Urothelium cell line (cell line): Measurements from ENCODE around the gene TSC22D1.

Experiments used
- DNase-seq: peaks from one replicate; pipeline ENCODE4 v3.0.0; 2011; ENCODE audit warnings: low spot score, mixed read lengths
- FAIRE-seq: peaks from 2 replicates; lab custom pipeline; 2011; peaks lifted over from hg19 to GRCh38; lab: Jason Lieb, UNC

TSC22D1 gene

GRCh38 chr13:44411841-44412240, 164.3 kb downstream of the TSC22D1 start:
- no peak for FAIRE-seq

DNA sequence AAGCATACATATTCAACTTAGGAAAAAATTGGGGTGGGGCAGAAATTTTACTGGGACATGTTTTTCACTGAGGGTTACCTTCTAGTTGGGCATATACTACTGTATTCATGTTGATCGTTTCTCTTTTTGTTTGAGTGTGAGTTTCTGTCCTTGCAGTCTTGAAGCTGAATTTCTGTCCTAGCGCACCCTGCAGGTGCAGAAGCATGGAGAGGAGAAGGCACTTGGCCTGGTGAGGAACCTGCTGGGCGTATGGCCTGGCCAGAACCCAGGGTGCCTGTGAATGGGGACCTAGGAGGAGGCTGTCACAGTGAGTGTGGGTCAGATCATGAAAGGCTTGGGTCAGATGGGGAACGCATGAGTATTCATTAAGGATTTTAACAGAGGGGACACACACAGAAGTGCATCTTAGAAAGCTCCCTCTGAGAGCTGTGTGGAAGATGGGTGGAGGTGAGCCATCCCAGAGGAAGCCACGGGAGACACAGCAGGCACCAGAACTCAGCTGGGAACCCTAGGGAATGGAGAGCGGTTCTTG, 165.7 kb downstream of the TSC22D1 start:
- DNase-seq (no peak), FAIRE-seq (no peak)

More at GRCh38 chr13:44411841-44412240, 164.3 kb downstream of the TSC22D1 start:
- no peak for DNase-seq

- no peak for DNase-seq
- FAIRE-seq: no peak
Observed at GRCh38 chr13:44409595-44409994, 166.5 kb downstream of the TSC22D1 start.

DNA sequence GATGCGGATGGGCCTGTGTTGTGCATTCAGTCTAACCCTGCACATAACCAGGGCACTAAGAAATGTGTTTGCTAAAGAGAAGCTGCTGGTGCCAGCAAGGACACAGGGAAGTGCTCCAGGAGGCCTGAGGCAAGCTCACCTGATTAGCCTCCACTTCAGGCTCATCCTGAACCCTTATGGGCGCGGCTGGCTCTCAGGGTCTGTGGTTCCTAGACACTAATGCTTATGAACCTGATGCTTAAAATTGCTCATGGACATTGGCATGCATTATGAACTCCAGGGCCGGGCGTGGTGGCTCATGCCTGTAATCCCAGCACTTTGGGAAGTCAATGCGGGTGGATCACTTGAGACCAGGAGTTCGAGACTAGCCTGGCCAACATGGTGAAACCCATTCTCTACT, 168.2 kb downstream of the TSC22D1 start:
- FAIRE-seq: no peak
- DNase-seq: no peak

DNA sequence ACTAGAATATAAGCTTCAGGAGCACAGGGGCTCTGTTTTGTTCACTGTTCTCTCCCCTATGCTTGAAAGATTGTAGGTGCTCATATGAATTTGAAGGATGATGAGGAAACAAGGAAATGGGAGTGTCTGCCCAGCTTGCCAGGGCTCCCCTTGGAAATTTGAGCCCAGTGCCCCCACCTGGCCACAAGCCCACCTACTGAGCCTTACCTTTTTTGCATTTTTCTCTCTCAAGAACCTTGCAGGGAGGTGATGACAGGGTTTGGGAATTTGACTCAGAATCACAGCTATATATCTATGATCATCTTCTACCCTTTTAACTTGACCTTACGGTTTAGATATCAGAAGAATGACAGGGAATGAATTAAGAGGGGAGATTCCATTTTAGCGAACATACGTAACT, 168.8 kb downstream of the TSC22D1 start:
- FAIRE-seq (no peak), DNase-seq (no peak)

- FAIRE-seq (no peak), DNase-seq (no peak)
Observed at GRCh38 chr13:44406617-44407016, 169.5 kb downstream of the TSC22D1 start.

DNA sequence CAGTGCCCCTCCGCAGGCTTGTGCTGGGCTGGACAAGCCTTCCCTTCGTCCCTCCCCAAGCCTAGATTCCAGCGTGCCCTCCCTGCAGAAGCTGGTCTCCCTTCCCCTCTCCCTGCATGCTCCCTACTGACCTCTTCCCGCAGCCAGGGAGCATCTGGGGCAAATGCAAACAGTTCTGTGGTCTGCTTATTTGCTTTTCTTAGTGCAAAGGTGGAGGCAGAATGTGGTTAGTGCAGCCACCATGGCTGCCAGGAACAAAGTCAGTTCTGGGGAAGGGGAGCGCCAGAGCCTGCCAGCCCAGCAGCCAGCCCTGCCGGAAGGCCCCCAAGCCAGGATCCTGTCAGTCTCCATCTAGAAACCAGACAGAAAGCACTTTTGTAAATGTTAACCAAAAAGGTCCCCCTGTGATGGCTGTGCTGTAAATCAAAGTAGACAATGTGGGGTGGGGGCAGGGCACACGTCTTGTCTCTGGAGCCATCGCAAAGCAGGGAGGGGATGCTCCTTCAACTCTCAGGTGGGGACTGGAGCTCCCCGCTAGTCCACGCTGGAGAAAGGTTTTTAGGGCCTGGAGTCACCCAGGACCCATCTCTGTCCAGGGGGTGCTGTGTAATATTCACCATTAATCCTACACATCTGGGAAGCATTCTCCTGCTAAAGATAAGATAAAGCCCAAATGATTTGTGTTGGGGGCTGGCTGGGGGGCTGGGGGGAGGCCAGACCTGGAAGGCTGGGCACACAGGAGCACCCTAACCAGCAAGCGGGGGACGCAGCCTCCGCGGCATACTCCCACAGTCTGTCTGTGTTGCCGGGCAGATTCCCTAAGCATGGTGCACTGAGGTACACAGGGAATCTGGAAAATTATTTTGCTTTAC, 171.6 kb downstream of the TSC22D1 start:
- DNase-seq: no peak

DNA sequence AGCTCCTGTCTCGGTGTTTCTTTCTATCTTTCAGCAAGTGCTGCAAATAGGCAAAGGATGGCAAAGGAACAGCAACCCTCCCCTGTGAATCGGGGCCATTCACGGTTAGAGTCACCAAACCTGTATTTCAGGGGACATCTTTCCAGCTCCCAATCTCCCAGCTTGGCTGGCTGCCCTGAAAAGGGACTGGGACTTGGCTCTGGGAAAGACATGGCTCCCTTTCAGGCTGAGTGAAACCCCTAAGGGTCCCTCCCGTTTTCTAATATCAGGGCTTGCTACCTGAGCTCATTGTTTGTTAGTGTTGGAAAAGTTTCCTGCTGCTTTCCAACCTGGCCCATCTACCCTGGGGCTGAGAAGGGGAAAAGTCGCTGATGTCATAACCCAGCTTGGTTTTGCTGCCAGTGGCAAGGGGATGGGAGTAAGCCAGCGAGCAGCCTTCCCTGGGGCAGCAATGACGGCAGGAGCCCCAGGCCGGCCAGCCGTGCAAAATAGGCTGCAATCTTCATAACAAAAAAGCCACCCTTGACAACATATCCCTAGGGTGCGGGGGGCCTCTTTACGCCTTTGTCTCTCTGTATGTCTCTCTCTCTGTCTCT, 172.6 kb downstream of the TSC22D1 start:
- DNase-seq: no peak

More for the DNA sequence above, 171.6 kb downstream of the TSC22D1 start:
- FAIRE-seq: no peak

DNA sequence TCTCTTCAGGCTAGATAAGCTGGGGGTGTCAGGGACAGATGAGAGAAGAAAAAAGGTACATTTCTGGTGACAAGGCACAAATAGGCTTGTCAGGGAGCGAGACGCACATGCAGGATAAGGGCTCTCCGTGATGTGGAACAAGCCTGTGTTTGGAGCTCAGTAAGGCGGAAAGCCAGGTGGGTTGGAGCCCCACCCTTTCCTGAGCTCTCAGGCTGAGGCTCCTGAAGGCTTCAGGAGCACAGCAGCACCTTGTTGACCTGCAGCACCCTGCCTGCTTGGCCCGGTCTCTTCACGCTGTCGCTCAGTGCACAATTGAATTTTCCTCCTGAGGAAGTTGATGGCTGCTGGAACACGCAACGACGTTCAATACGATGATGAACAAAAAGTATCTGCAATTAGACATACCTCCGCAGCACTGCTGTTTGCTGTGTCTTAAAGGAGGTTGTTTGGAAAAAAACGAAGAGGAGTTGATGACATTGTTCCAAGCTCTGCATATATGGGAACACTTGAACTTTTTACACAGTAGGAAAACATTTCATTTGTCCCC, 173.2 kb downstream of the TSC22D1 start:
- DNase-seq: no peak
- no peak for FAIRE-seq

More for the DNA sequence above, 172.6 kb downstream of the TSC22D1 start:
- no peak for FAIRE-seq

GRCh38 chr13:44401577-44401976, 174.6 kb downstream of the TSC22D1 start:
- FAIRE-seq (no peak), DNase-seq (no peak)

DNA sequence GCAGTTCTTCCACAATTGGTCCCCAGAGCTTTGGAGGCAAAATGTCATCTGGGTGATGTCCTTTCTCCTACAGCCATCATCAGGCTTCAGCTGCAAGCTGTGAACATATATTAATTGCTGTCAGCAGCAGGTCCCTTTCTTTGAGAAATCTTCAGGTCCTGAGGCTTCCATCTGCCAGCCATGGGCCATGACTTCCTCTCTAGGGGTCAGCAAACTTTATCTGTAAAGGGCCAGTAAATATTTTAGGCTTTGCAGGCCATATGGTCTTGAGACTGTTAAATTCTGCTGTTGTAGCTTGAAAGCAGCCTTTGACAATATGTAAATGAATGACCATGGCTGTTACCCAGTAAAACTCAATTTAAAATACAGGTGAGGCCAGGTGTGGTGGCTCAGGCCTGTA, 175.4 kb downstream of the TSC22D1 start:
- FAIRE-seq (no peak), DNase-seq (no peak)

- no peak for DNase-seq
Observed at GRCh38 chr13:44399074-44399473, 177.1 kb downstream of the TSC22D1 start.

GRCh38 chr13:44398606-44399005, 177.5 kb downstream of the TSC22D1 start:
- DNase-seq (no peak), FAIRE-seq (no peak)

More at GRCh38 chr13:44399074-44399473, 177.1 kb downstream of the TSC22D1 start:
- FAIRE-seq: no peak

DNA sequence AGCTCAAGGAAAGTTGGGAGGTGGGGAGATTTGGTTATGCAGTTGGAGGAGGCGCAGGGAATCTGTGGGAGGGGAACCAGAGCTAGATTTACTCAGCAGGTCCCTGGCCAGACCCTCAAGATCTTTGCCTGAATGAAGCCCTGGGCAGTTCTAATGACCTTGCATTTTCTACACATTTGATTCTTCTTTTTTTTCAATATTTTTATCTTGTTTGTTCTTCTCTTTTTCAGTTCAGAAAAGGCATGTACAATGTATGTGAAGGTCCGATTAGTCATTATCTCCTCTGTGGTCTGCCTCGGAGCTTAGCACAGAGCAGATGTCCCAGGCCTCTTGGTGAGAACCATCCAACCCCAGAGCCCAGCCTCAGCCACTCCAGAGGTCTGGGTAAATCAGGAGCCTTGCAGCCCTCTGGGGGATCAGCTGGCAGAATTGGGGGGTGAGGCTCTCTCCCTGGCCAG, 178.3 kb downstream of the TSC22D1 start:
- no peak for FAIRE-seq
- DNase-seq: no peak

DNA sequence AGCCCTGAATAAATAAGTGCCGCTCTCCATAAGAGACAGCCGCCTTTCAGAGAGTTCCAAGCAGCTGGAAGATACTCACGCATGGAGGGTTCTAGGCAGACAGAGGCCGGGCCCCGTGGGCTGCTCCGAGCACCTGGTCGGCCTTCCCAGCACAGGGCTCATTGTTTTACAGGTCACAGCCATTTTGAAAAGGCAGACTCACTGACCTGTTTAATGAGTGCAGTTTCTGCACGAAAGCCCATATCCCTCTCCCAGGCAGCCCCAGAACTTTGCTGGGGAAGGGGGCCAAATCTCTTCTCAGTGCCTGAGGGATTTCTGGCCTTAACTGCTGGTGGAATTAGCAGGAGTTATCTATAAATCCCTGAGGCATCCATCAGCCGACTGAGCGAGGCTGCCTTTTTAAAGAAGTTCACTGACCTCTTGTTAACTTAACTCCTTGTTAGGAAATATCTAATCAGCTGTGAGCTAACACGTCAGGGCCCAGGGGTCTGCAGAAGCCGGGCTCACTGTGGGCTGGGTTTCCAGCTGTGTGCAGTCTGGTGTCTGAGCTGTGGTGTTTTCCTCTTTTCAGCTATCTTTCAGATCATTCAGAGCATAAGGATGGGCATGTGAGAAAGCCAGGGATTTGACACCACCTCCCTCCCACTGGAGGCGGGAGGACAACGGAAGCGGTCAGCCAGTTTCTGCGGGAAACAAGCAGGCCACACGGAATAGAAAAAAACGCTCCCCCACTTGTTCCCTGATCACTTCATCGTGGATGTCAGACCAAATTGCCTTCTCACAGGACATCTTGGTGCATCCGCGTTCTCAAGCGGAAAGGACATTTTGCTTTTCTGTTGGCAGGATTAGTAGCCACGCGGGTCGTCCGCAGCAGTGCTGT, 179.2 kb downstream of the TSC22D1 start:
- FAIRE-seq (no peak), DNase-seq (no peak)

DNA sequence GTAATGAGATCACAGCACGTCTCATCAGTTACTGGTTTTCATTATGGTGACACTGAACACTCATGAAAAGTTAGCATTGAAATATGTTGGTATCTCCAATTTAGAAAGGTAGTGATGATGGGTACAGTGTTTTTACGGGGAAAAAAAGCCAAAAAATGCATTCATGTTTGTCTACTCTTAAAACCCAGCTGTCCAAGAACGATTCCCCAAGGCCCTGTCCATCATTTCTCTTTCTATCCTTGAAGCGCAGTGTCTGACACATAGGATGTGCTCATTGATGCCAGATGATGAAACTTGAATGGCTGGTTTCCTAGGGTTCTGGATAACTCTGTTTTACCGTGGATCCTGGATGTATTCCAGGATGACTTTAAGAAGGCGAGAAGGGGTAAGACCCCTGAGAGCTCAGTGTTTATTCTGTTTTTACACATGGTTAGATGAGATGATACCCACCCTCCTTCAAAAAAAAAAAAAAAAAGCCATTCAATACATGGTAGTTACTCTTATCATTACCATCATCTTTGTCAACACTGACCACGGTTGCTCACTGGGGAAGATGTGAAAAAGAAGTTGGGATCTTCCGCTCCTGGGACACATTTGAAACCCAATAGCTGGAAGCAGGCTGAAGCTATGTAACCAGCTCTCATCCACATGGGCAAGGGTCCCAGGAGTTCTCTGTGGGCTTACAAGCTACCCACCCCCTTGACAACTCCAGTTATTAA, 180.0 kb downstream of the TSC22D1 start:
- DNase-seq (no peak), FAIRE-seq (no peak)

DNA sequence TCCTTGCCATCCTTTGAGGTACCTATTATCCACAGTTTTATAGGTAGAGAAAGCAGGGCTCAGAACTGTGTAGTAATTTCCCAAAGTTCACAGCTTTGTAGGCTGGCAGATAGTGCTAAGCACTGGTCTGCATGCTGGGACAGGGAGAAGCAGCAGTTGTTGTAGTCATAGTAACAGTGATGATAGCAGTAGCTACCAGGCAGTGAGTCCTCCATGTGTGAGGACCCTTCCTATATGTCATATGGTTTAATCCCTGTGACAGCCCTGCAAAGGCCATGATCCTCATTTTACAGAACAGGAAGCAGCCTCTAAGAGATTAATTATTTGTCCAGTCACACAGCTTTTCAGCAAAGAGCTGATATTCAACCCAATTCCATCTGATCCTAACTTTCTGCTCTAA, 181.5 kb downstream of the TSC22D1 start:
- no peak for FAIRE-seq

DNA sequence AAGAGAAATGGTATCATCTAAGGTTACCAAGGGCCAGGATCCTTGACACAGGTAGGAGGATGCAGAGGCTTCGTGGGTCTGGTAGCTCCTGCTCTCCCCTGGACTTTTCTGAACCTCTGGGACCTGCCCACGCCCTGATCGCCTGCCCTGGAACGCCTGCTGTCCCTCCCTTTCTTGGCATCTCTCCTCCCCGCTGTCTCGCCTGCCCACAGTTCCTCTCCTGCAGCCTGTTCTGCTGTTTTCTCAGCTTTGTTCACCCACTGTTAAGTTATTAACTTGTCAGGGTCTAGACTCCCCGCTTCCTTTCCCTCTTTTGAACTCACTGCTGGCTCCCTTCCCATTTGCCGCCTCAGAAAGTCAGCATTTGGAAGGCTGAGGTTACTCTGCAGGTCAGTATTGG, 182.7 kb downstream of the TSC22D1 start:
- no peak for DNase-seq
- no peak for FAIRE-seq

More for the DNA sequence above, 181.5 kb downstream of the TSC22D1 start:
- no peak for DNase-seq

- FAIRE-seq: no peak
- DNase-seq: no peak
Observed at GRCh38 chr13:44389876-44390275, 186.3 kb downstream of the TSC22D1 start.
